Peyer's patch (tissue), 4 donors: ENCODE measurements around the gene MORN5. TPM values are rescaled to one million over a fixed set of nuclear protein-coding genes. Genes with fewer than 3 reads are reported as not detected.

ENCODE experiments used
- DNase-seq, 3 donors: peaks; one replicate each; pipeline ENCODE4 v3.0.0-alpha.2; 2017 to 2019
- H3K27ac ChIP-seq, 4 donors: fragments of 200-600 bp; sonication (generic); one replicate each; pipeline ENCODE4 v1.5.1; 2016 to 2019
- H3K27me3 ChIP-seq, 2 donors: fragments of 200-600 bp; sonication (generic); one replicate each; pipeline ENCODE4 v1.5.1; 2019
- H3K36me3 ChIP-seq, 3 donors: fragments of 200-600 bp; sonication (generic); one replicate each; pipeline ENCODE4 v1.5.1; 2016 to 2019
- H3K4me1 ChIP-seq, 4 donors: fragments of 200-600 bp; sonication (generic); one replicate each; pipeline ENCODE4 v1.5.1; 2016 to 2019
- H3K4me3 ChIP-seq, 4 donors: fragments of 200-600 bp; sonication (generic); 1 replicate in 3 of 4; 2 replicates in 1 of 4; pipeline ENCODE4 v1.5.1; 2016 to 2019; ENCODE audit warnings: mild to moderate bottlenecking in 1 of 4
- H3K9me3 ChIP-seq, 4 donors: fragments of 200-600 bp; sonication (generic); one replicate each; pipeline ENCODE4 v1.5.1; 2016 to 2019; ENCODE audit warnings: mild to moderate bottlenecking in 1 of 4
- CTCF ChIP-seq, 6 experiments: fragments of 450-650 bp in 4 of 6; fragments of 200-600 bp in 2 of 6; sonication (generic) in 1 of 6; IDR thresholded peaks; one replicate each; pipeline ENCODE4 v1.5.1; 2017 to 2019; ENCODE audit warnings: antibody characterized with exemption in 6 of 6, mild to moderate bottlenecking in 3 of 6, moderate library complexity in 1 of 6
- POLR2A ChIP-seq, 2 donors: fragments of 450-650 bp; IDR thresholded peaks; one replicate each; pipeline ENCODE4 v1.5.1; 2017; ENCODE audit warnings: antibody characterized with exemption in 2 of 2, mild to moderate bottlenecking in 2 of 2, moderate library complexity in 2 of 2
- total RNA-seq, 4 donors: library from RNA; depleted of rRNA; stranded (reverse); fragments of >200 nt; gene quantifications; one replicate each; pipeline ENCODE4 v1.1.0, GENCODE V29; 2016

Gene MORN5
- total RNA-seq, 4 donors from 2014 or later, result not detected

- peaks cover 0 to 40% (median 9%) of the 10 kb centered on the region in 4 donors for H3K4me1 ChIP-seq
- peaks cover 0 to 3% (median 0%) of the 10 kb centered on the region in 4 donors for H3K9me3 ChIP-seq
- no peak for TF ChIP-seq CTCF (IDR thresholded peaks at IDR 0.05)
- TF ChIP-seq POLR2A (IDR thresholded peaks at IDR 0.05), result no peak
- H3K36me3 ChIP-seq, result no peaks in the 10 kb centered on the region
- peaks cover 0 to 48% of the 10 kb centered on the region in 2 donors for H3K27me3 ChIP-seq
- no peak overlapping the region for H3K27ac ChIP-seq
- no peak overlapping the region for H3K4me3 ChIP-seq
- DNase-seq, result no peak
These were observed 56.0 kb downstream of the MORN5 start for GRCh38 chr9:122215663-122216062.

DNA sequence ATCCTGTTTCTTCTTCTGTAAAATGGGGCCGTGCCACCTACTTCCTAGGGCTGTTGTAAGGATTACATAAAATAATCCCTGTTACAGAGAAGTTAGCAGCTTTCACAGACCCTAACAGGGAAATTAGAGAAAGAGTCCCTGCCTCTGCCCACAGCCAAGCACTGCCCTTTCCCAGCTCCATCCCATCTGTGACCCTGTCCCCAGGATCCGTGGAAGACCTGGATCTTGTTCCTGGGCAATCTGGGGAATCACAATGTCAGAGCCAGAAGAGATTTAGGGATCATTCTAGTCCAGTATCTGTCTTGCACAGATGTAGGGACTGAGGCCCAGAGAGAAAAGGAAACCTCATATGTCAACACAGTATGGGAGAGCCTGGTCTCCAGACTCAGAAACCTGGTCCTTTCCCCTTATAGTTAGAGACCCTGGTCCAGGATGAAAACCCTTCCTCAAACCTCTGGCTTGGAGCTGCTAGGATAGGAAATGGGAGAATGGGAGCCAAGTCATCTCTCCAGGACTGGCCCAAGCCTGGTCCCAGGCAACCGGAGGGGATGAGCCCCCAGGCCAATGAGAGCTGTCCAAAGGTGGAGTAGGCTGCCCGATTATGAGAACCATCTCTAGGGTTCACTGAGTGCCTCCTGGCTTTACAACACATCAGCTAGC is 56.6 kb downstream of the MORN5 start:
- H3K27me3 ChIP-seq, result peaks cover 0 to 54% of the 10 kb centered on the region in 2 donors
- H3K36me3 ChIP-seq, result no peaks in the 10 kb centered on the region
- no peak overlapping the region for H3K4me3 ChIP-seq
- H3K9me3 ChIP-seq, result peaks cover 0 to 3% (median 0%) of the 10 kb centered on the region in 4 donors
- TF ChIP-seq POLR2A (IDR thresholded peaks at IDR 0.05) (no peak), CTCF (IDR thresholded peaks at IDR 0.05) (no peak)
- H3K27ac ChIP-seq, result no peak overlapping the region
- peaks cover 0 to 40% (median 9%) of the 10 kb centered on the region in 4 donors for H3K4me1 ChIP-seq
- no peak for DNase-seq

DNA sequence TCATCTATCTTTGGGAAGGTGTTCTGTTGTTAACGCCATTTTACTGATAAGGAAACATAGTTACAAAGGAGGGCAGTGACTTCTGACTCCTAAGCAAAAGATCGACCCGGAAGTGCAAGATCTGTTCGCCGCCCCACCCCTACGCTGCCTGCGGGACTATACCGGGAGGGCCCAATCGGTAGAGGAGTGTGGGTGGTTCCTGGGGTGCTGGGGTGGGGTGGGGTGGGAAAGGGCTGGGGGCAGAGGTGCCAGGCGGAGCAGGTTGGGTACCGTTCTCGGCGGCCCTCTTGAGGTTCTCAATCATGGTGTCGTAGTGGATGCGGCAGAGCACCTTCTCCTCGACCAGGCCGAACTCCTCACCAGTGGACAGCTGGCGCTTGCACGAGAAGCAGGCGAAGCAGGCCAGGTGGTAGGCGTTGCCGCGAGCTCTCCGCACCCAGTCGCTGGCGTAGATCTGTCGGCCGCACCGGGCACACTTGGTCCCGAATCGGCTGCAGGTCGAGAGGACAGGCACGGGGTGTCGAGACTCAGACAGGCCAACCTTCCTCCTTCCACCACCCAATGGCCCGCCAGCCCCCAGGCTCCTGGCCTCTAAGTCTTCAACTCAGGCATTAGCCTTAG is 57.2 kb downstream of the MORN5 start:
- peaks cover 0 to 60% of the 10 kb centered on the region in 2 donors for H3K27me3 ChIP-seq
- no peaks in the 10 kb centered on the region for H3K36me3 ChIP-seq
- H3K9me3 ChIP-seq, result peaks cover 0 to 3% (median 0%) of the 10 kb centered on the region in 4 donors
- H3K4me1 ChIP-seq, result peaks cover 0 to 40% (median 9%) of the 10 kb centered on the region in 4 donors
- no peak for TF ChIP-seq POLR2A (IDR thresholded peaks at IDR 0.05)
- TF ChIP-seq CTCF (IDR thresholded peaks at IDR 0.05), result no peak
- no peak overlapping the region for H3K4me3 ChIP-seq
- no peak for DNase-seq
- no peak overlapping the region for H3K27ac ChIP-seq

GRCh38 chr9:122217640-122218039 is 57.9 kb downstream of the MORN5 start:
- H3K27ac ChIP-seq, result no peak overlapping the region
- TF ChIP-seq CTCF (IDR thresholded peaks at IDR 0.05), result no peak
- TF ChIP-seq POLR2A (IDR thresholded peaks at IDR 0.05), result no peak
- H3K9me3 ChIP-seq, result peaks cover 0 to 3% (median 0%) of the 10 kb centered on the region in 4 donors
- H3K36me3 ChIP-seq, result no peaks in the 10 kb centered on the region
- peaks cover 0 to 59% of the 10 kb centered on the region in 2 donors for H3K27me3 ChIP-seq
- H3K4me1 ChIP-seq, result peaks cover 0 to 40% (median 9%) of the 10 kb centered on the region in 4 donors
- H3K4me3 ChIP-seq, result no peak overlapping the region
- no peak for DNase-seq

GRCh38 chr9:122218071-122218934 is 58.6 kb downstream of the MORN5 start:
- no peak overlapping the region for H3K27ac ChIP-seq
- no peak for TF ChIP-seq CTCF (IDR thresholded peaks at IDR 0.05)
- no peak for TF ChIP-seq POLR2A (IDR thresholded peaks at IDR 0.05)
- DNase-seq, result no peak
- peaks cover 0 to 37% (median 8%) of the 10 kb centered on the region in 4 donors for H3K4me1 ChIP-seq
- peaks cover 0 to 2% (median 0%) of the 10 kb centered on the region in 4 donors for H3K9me3 ChIP-seq
- H3K36me3 ChIP-seq, result no peaks in the 10 kb centered on the region
- no peak overlapping the region for H3K4me3 ChIP-seq
- peaks cover 0 to 52% of the 10 kb centered on the region in 2 donors for H3K27me3 ChIP-seq
